HepG2 (cell line): ENCODE results near the gene COQ8B.

ENCODE experiments used
- CTCF ChIP-seq: sonication (generic); formaldehyde crosslinking; IDR thresholded peaks from 2 replicates; pipeline ENCODE4 v1.5.0; 2020; ENCODE audit warnings: mild to moderate bottlenecking, missing genetic modification reagents, moderate library complexity
- JUNB ChIP-seq: sonication (generic); formaldehyde crosslinking; IDR thresholded peaks from 2 replicates; pipeline ENCODE4 v1.8.0; 2022; ENCODE audit warnings: missing genetic modification reagents, mild to moderate bottlenecking, borderline replicate concordance
- KAT8 ChIP-seq: IDR thresholded peaks from 2 replicates; pipeline ENCODE4 v1.6.1; 2016; ENCODE audit warnings: missing genetic modification reagents, missing compliant biosample characterization
- MEIS1 ChIP-seq: sonication (generic); formaldehyde crosslinking; IDR thresholded peaks from 2 replicates; pipeline ENCODE4 v1.9.0; 2021; ENCODE audit warnings: mild to moderate bottlenecking, missing genetic modification reagents, moderate library complexity, borderline replicate concordance
- PLSCR1 ChIP-seq: sonication (generic); formaldehyde crosslinking; IDR thresholded peaks from 2 replicates; pipeline ENCODE4 v1.5.0; 2020; ENCODE audit warnings: missing genetic modification reagents, mild to moderate bottlenecking, borderline replicate concordance
- POLR2A ChIP-seq, 2 experiments: IDR thresholded peaks; 2 replicates each; pipeline ENCODE4 v1.6.1; 2011; ENCODE audit warnings: low read depth in 2 of 2, low read length in 2 of 2, mild to moderate bottlenecking in 1 of 2, moderate library complexity in 1 of 2; ENCODE audit not compliant: insufficient read depth in 1 of 2
- POLR2AphosphoS5 ChIP-seq: IDR thresholded peaks from 2 replicates; pipeline ENCODE4 v1.6.1; 2012; ENCODE audit warnings: low read depth, low read length
- STAT6 ChIP-seq: sonication (generic); formaldehyde crosslinking; IDR thresholded peaks from 2 replicates; pipeline ENCODE4 v1.4.0; 2020; ENCODE audit warnings: missing genetic modification reagents, mild to moderate bottlenecking, borderline replicate concordance
- TCF7L2 ChIP-seq: IDR thresholded peaks from 2 replicates; pipeline ENCODE4 v1.6.1; 2011; ENCODE audit warnings: mild to moderate bottlenecking, low read depth, low read length, moderate library complexity
- ZBTB7A ChIP-seq: sonication (generic); formaldehyde crosslinking; IDR thresholded peaks from 2 replicates; pipeline ENCODE4 v1.8.0; 2022; ENCODE audit warnings: mild to moderate bottlenecking, missing genetic modification reagents
- ZNF143 ChIP-seq: sonication (generic); formaldehyde crosslinking; IDR thresholded peaks from 2 replicates; pipeline ENCODE4 v1.4.0; 2020; ENCODE audit warnings: missing genetic modification reagents

- no peak for TF ChIP-seq TCF7L2
- TF ChIP-seq POLR2A (IDR thresholded peaks at IDR 0.05; ENCODE audit: insufficient read depth in 1 of 2, low read depth in 2 of 2, low read length in 2 of 2) = no peak
- no peak for TF ChIP-seq ZNF143 (CRISPR knock-in tag)
- TF ChIP-seq JUNB (CRISPR knock-in tag) = no peak
- no peak for TF ChIP-seq MEIS1 (CRISPR knock-in tag)
- TF ChIP-seq ZBTB7A (CRISPR knock-in tag) = no peak
- no peak for TF ChIP-seq CTCF (CRISPR knock-in tag)
- TF ChIP-seq STAT6 (CRISPR knock-in tag) = no peak
- no peak for TF ChIP-seq KAT8 (CRISPR knock-in tag)
- no peak for TF ChIP-seq POLR2AphosphoS5
- no peak for TF ChIP-seq PLSCR1 (CRISPR knock-in tag)
Observed at GRCh38 chr19:40666803-40667438, 49.8 kb downstream of the COQ8B start.
